GM18507 (cell line): ENCODE data around the gene MEF2B.
A peak's percentile ranks its signal among the peaks of the same experiment; 100 is the strongest.
"Not testable (repeated sequence)": the region's sequence is repeated elsewhere in the genome, so short reads cannot be mapped to it uniquely, and the experiment has no call there.

Experiments
- DNase-seq: peaks from one replicate; pipeline ENCODE4 v3.0.0; 2011; ENCODE audit warnings: low read depth; ENCODE audit not compliant: insufficient read length; ENCODE audit errors: extremely low spot score
- FAIRE-seq: peaks from 2 replicates; lab custom pipeline; 2011; peaks lifted over from hg19 to GRCh38; lab: Jason Lieb, UNC

The MEF2B gene

DNA sequence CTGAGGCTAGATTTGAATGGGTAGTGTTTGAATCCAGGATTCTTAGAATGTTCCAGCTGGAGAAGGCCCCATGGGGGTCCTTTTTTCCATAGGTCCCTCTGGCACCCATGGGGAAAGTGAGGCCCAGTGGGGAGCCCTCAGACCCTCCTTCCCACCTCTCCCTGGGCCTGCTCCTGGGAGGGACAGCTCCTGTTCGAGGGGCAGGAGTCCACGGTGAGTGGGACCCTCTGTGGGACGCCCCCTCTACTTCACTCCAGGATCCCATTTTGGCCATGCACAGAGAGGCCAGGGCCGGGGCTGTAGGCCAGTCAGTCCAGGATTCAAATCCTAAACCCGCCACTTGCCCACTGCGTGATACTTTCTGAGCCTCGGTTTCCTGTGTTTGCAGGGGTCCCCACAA lies 7.6 kb downstream of the MEF2B start:
- no peak for DNase-seq
- FAIRE-seq = no peak

DNA sequence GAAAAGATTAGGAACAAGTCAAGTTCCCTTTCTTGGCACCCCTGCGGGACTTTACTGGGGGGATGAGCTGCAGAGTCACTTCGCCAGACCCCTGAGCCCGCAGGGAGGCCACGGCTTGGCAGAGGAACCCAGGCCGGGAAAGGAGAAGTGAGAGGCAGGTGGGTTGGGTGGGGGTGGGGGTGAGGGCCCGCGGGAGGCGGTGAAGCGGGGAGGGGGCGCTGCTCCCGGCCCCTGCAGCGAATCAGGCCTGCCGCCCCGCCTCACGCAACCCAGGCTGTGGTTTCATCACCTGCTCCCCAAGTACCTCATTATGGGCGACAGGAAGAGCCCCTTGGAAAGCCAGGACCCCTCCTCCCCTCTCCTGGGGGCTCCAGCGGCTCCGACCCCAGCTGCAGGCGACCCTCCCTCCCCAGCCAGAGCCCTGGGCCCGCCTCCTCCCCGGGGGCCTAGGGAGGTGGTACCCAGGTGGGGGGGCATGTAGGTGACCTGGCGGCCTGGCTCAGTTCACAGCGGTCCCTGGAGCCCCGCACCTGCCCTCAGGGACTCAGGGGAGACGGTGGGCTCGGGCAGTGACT lies 9.5 kb downstream of the MEF2B start:
- FAIRE-seq = no peak
- DNase-seq = no peak

DNA sequence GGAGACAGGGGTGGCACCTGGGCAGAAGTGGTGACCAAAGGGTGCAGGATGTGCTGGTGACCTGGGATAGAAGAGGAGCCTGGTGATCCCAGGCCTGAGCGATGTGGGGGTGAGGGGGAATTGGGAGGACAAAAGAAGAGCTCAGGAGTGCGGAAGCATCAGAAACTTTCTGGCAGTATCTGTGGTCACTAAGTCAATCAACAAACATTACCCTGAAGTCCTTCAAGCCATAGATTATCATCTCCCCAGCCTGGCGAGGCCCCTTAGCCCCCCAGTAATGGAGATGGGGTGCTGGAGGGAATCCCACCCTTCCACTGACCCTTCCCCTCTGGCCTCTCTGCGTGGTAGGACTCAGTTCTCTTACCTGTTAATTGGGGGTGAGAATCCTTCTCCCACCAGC lies 10.5 kb downstream of the MEF2B start:
- DNase-seq (no peak), FAIRE-seq (no peak)

DNA sequence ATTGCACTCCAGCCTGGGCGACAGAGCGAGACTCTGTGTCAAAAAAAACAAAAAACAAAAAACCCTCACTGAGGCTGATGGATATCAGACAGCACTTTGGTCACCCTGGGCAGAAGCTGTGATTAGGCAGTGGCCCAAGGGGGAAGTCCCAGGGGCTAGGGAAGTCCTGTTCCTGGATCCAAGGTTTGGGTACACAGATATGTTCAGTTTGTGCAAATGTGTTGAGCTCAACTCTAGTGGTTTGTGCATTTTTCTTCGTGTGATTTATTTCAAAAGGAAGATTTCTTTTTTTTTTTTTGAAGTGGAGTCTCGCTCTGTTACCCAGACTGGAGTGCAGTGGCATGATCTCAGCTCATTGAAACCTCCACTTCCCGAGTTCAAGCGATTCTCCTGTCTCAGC lies 12.3 kb downstream of the MEF2B start:
- FAIRE-seq (no peak), DNase-seq (no peak)

DNA sequence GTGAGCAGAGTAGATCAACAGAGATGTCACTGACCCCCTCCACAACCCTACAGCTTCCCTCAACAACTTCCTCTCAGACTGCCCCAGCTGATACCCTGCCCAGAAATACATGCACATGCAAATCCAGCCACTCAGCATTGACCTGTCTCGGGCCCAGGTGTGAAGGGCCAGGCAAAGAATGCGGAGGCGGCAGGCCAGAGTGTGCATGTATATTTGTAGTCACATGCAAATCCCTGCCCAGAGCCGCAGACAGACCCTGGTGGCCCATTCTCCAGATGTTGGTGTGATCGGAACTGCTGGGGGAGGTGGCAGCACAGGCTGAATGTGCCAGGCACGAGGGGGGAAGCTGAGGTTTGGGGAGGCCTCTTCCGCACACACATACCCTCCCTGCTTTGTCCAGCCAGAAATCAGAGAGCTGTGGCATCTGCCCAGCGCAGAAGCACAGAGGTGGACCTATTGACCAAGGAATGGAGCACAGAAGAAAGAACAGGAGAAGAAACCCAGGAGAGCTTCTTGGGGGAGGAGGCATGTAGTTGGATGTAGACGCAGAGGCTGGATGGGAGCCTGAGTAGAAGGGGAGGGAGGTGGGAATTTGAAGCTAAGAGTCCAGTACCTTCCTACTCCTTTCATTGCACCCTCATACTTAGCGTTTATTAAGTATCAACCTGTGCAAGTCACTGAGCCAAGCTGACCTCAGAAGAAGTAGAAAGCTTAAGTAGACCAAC lies 14.4 kb downstream of the MEF2B start:
- FAIRE-seq (peak; percentile 92), DNase-seq (peak; percentile 49)

DNA sequence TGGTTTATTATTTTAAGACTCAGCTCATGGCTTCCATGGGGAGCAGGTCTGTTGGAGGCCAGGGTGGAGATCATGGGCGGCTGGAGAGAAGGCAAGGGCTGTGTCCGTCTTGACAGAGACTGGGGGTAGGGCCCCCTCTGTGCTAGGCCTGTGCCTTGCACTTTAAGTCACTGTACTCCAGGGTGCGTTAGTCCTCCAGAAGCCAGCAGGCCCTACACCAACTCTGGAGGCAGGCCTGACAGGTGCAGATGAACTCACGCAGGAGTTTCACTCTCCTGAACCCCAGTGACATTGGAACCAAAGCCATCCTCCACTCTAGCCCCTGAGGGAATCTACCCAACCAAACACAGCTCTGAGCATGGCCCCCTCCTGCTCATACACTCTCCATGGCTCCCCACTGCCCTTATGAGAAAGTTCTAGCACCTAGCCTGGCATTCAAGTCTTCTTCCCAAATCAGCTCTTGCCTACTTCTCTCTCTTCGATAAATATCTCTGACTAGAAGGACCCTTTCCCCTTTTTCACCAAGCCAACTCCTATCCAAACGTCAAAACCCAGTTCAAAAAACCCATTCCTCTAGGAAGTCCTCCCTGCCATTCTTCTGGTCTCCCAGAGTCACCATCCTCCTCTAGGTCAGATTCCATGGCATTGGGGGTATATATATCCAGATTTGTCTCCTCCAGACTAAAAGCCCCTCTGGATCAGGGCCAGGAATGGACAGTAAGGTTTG lies 15.1 kb downstream of the MEF2B start:
- no peak for DNase-seq
- FAIRE-seq = peak; percentile 12

DNA sequence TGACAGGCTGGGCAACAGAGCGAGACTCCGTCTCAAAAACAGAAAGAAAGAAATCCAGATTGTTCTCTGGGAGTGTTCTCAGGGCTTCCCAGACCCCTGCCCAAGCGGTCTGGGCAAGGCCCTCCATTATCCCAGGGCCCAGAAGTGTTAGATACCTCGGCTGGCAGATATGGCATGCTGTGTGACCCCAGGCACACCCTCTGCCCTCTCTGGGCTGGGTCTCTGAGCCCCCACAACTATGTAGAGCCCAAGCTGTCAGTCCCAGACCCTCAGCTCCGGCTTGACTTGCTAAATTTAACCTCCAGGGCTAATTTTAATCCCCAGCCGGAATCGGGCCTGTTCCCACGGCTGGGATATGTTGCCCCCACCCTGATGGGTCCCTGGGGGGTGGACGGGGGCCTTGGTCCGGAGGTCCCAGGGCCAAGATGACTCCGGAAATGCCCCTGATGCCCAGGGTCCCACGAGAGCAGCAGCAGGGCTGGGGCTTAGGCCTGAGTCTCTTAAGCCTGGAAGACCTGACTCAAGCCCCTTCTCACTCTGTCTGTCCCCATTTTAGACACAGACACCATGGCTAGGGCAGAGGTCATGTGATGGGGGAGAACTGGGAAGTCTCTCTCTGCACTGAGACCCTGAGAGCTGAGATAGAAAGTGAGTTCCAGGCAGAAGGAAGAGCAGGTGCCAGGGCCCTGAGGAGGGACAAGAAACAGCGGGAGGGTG lies 17.2 kb downstream of the MEF2B start:
- DNase-seq (no peak), FAIRE-seq (no peak)

DNA sequence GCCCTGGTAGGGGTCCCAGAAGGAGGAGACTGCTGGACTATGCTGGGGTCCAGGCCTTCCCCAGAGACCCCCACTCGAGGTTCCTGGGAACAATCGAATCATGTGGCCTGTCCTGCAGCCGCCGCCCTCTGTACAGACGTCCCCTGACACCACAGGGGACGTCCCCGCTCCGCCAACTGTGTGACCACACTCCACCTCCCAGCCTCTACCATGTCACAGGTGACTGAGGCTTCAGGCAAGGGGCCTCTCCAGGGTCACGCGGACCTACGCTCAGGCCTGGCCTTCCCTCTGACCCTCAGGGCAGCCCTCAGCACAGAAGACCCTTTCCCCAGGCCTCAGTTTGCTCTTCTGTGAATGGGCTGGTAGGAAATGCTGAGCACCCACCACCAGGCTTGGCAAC lies 18.6 kb downstream of the MEF2B start:
- FAIRE-seq = peak; percentile 56
- DNase-seq = no peak

DNA sequence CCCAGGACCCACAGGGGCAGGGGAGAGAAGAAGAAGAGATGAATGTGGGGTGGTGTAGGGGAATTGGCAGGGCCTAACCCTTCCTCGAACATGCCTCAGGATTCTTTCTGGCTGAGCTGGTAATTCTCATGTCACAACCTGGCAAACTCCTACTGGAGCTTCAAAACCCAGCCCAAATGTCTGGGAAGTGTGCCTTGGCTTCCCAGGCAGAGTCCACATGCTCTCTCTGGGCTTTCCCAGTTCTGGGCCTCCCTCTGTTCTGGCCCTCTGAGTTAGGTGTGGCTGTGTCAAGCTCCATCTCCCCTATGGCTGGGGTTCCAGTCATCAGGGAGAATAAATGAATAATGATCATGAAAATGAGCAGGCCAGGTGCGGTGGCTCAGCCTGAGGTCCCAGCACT lies 20.6 kb downstream of the MEF2B start:
- no peak for DNase-seq
- no peak for FAIRE-seq

DNA sequence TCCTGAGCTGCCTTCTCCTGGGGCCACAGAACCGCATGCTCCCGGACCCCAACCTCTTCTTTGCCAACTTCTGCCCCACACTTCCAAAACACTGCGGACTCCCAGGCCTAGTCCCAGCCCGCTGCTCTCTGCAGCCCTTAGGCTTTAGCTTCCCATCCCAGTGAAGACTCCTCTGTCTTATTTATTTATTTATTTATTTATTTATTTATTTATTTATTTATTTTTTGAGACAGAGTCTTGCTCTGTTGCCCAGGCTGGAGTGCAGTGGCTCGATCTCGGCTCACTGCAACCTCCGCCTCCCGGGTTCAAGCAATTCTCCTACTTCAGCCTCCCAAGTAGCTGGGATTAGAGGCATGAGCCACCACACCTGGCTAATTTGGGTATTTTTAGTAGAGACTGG lies 21.6 kb downstream of the MEF2B start:
- DNase-seq, FAIRE-seq: not testable (repeated sequence)

DNA sequence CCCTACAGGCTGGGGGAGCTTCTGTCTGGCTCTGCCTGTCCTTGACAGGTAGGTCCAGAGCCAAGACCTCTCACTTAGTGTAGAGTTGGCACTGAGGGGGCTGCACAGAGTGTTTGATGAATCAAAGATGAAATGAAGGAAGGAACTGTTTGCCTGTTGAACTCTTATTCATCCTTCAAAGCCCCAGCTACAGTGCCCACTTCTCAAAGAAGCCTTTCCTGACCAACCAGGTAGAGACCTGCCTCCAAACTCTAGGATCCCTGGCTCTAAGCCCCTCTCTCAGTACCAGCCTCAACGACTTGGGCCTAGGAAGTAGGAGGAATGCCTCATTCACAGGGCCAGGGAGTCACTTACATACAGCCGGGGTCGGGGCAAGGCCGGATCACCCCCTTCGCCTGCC lies 22.7 kb downstream of the MEF2B start:
- no peak for DNase-seq
- no peak for FAIRE-seq

DNA sequence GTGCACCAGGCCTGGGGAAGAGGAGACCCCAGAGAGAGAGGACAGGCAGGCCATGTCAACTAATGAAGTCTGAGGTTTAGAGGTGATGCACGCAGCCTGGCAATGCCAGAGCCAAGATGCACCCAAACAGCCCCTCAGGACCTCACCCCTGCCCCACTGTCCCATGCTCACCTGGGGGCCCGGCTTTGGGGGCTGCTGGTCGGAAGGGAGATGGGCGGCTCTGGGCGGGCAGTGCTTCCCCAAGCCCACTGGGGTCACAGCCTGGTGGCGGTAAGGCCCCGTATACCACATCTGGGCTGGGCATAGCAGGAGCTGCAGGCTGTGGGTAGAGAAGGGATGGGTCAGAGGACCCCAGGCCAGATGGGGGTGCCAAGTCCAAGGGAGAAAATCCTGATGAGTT lies 23.2 kb downstream of the MEF2B start:
- DNase-seq (no peak), FAIRE-seq (no peak)

DNA sequence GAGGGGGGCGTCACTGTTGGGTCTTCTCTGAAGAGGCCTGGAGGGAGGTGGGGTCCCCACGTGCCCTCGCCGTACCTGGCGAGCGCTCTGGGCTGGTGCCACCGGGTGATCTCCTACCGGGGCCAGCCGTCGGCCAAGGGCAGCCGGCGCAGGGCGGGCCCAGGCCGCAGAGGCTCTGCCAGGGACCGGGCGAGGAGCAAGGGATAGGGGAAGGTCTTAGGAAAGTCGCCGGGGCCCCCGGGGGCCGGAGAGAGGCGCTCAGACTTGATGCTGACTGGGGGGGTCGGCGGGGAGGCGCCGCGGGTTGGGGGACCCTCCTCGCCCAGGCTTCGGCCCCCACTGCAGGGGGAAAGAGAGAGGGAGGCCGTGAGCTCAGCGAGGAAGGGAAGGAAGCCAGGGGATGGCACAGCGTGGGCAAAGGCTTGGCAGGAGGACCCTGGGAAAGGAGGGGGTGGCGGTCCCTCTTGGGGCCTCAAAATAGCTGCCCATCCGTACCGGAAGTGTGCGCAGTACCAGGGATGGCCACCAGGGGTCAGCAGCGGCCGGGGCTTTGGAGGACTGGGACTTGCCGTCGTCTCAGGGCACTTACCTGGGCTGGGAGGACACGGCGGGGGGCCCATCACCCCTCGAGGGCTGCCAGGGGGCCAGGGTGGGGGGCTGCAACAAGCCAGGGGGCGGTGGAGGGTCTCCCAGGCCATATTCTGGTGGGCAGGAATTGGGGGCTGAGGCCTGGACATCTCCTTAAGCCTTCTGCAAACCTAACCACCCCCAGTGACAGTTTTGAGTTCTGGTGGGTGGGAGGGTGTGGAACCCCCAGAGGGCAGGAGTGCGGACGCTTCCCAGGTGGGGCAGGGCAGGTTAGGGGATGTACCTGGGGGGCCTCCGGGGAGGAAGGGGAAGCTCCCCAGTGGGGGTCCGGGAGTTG lies 24.1 kb downstream of the MEF2B start:
- DNase-seq = peak; percentile 62

DNA sequence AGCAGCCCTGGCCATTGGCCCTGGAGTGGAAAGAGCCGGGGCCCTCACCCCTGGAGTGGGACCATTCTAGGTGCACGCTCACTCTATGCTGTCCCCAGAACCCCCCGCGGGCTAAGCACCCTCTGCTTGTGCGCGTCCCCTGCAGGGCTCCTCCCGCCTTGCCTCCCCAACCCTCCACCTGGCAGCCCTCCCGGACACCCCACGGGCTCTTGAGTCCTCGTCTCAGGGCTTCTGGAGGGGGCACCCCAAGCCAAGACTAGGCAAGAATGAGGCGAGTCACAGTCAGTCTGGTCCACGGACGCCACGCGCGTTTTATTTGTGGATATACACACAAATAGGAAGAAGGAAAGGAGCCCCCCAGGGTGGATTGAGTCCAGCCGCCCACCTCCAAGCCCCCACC lies 24.8 kb downstream of the MEF2B start:
- FAIRE-seq (no peak), DNase-seq (no peak)

More for the DNA sequence above, 24.1 kb downstream of the MEF2B start:
- FAIRE-seq = peak; percentile 75

DNA sequence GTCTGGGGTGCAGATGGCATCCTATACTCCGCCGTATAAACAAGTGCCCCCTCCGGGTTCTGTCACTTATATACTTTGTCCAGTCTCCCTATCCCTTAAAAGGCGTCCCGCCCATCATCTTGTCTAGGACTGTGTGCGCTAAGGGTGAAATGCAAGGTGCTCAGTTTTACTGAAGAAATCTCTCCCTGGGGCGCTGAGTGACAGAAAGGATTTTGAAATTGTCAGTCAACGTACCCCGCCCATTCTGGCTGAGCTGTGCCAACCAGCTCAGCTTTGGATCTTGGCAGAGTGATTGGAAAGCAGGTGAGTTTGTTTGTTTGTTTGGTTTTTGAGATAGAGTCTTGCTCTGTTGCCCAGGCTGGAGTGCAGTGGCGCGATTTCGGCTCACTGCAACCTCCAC lies 27.7 kb downstream of the MEF2B start:
- DNase-seq = no peak

DNA sequence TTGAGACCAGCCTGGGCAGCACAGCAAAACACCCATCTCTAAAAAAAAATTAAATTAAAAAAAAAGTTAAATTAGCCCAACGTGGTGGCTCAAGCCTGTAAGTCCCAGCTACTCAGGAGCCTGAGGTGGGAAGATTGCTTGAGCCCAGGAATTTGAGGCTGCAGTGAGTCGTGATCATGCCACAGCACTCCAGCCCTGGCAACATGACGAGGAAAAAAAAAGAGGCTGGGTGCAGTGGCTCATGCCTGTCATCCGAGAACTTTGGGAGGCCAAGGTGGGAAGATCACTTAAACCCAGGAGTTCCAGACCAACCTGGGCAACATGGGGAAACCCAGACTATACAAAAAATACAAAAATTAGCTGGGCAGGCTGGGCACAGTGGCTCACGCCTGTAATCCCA lies 29.6 kb downstream of the MEF2B start:
- FAIRE-seq (no peak), DNase-seq (no peak)

More for the DNA sequence above, 27.7 kb downstream of the MEF2B start:
- no peak for FAIRE-seq

DNA sequence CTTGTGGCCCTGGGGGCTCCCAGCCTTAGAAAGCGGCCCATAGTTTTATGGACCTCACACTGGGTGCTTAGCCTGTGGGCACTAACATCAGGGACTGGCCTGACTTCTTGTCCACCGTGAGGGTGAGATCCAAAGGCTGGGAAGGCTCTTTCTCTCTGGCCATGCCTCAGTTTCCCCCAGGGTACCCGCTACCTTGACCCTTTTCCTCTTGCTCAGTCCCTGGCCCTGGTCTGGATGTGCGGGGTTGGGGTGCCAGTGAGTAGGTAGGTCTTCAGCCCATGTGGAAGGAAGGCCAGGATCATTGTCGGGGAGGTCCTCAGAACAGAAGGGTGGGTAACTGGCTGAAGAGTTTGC lies 30.2 kb downstream of the MEF2B start:
- FAIRE-seq (no peak), DNase-seq (no peak)

DNA sequence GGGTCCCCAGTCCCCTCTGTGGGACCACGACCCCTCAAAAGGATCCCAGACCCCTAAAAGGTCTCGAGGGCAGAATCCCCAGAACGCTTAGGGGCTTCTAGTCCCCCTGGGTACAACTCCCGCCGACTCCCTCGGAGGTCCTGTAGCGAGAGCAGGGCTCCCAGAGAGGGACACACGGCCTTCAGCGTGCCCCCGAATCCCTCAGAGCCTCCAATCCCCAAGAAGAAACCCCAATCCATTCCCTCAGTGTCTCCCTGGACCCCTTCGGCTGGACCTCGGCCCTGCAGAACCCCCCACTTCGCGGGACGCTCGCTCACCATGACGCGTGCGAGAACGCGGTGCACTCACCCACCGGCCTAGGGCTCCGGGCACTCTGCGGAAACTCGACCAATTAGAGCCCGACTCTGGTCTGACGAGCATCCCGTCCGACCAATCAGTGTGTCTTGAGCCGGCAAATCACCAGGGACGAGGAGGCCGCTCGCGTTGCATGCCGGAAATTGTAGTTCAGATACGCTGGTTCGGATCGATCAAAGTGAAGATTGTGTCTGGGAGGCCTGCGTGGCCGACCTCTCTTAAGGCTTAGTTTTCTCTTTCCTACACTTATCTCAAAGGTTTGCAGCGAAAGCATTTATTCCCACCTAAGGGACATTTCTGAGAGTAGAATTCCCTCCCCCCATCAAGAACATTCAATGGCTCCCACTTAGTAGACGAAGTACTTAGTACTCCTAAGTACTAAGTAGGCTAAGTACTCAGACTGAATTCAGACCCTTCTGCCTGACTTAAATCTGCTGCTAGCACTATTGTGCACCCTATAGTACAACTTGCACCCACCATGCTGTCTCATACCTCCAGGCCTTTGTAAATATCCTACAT lies 31.7 kb downstream of the MEF2B start, which contains the start of gene TMEM161A:
TSS of gene TMEM161A (minus strand) at position 370 of the 873 bp plus-strand sequence. CDS start at position 320, 50 bp downstream.
- FAIRE-seq (peak; percentile 98), DNase-seq (peak; percentile 99)
